Gastroesophageal sphincter (tissue), 4 donors: ENCODE data around the gene PDE5A. TPM values are rescaled to one million over a fixed set of nuclear protein-coding genes. Genes with fewer than 3 reads are reported as not detected.

Experiments used
- ATAC-seq: fragments of 150-250 bp; one replicate; pipeline ENCODE4 v1.9.1; 2016; ENCODE audit warnings: mild to moderate bottlenecking, moderate library complexity
- H3K27ac ChIP-seq, 4 donors: fragments of 200-600 bp; sonication (generic) in 3 of 4; 1 replicate in 3 of 4; 2 replicates in 1 of 4; pipeline ENCODE4 v1.5.1; 2016 to 2019
- H3K27me3 ChIP-seq: fragments of 200-600 bp; sonication (generic); one replicate; pipeline ENCODE4 v1.5.1; 2019
- H3K36me3 ChIP-seq, 2 donors: fragments of 200-600 bp; sonication (generic); one replicate each; pipeline ENCODE4 v1.5.1; 2019; ENCODE audit warnings: control low read depth in 1 of 2
- H3K4me1 ChIP-seq, 3 donors: fragments of 200-600 bp; sonication (generic); 1 replicate in 2 of 3; 2 replicates in 1 of 3; pipeline ENCODE4 v1.5.1; 2016 to 2019; ENCODE audit warnings: control low read depth in 2 of 3
- H3K4me3 ChIP-seq, 2 donors: fragments of 200-600 bp; sonication (generic); one replicate each; pipeline ENCODE4 v1.5.1; 2019; ENCODE audit warnings: mild to moderate bottlenecking in 1 of 2, moderate library complexity in 1 of 2
- H3K9me3 ChIP-seq, 3 donors: fragments of 200-600 bp; sonication (generic); one replicate each; pipeline ENCODE4 v1.5.1; 2017 to 2019; ENCODE audit warnings: control low read depth in 2 of 3
- EP300 ChIP-seq: sonication (generic); formaldehyde crosslinking; IDR thresholded peaks from one replicate; pipeline ENCODE4 v1.6.1; 2017; ENCODE audit warnings: antibody characterized with exemption, mild to moderate bottlenecking
- POLR2A ChIP-seq, 2 donors: fragments of 450-650 bp; IDR thresholded peaks; one replicate each; pipeline ENCODE4 v1.6.1; 2017; ENCODE audit warnings: antibody characterized with exemption in 2 of 2, mild to moderate bottlenecking in 2 of 2, moderate library complexity in 1 of 2
- POLR2AphosphoS5 ChIP-seq: sonication (generic); formaldehyde crosslinking; IDR thresholded peaks from one replicate; pipeline ENCODE4 v1.6.1; 2017; ENCODE audit warnings: antibody characterized with exemption
- WGBS, 2 donors: methylation state at CpG; one replicate each; pipeline ENCODE4 v1.1.5; 2018; ENCODE audit warnings: low coverage in 1 of 2; 5-methylcytosine and 5-hydroxymethylcytosine counted together
- total RNA-seq, 4 donors: library from RNA; depleted of rRNA; stranded (reverse); fragments of >200 nt; gene quantifications; one replicate each; pipeline ENCODE4 v1.1.0, GENCODE V29; 2016
- TF ChIP-seq, protein P1 (sequence below), 4 experiments: fragments of 200-600 bp in 2 of 4; fragments of 450-650 bp in 2 of 4; sonication (generic) in 1 of 4; IDR thresholded peaks; one replicate each; pipeline ENCODE4 v1.5.1; 2017 to 2019; ENCODE audit warnings: antibody characterized with exemption in 4 of 4, mild to moderate bottlenecking in 2 of 4, moderate library complexity in 2 of 4

Gene PDE5A
- total RNA-seq, 4 donors from 2014 or later, result 126 to 358 (median 212) TPM

DNA sequence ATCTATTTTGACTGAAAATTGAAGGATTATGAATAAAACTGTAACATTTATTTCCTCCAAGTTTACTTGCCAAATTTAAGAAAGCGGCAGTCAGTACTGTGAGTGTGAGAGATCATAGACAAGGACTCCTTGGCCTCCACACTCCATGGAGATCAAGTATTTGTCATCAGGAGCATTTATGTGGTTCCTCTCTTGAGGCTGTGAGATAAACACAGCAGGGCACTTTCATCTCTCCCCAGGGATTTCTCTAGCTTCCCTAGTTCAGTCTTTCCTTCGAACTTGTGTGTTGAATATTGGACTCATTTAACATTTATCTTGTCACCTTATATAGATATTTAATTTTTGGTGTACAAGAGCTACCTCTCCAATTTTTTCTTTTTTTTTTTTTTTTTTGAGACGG lies 40.8 kb downstream of the PDE5A start:
- H3K27me3 ChIP-seq, result no peaks in the 10 kb centered on the region
- TF ChIP-seq EP300 (no peak), POLR2AphosphoS5 (no peak), POLR2A (IDR thresholded peaks at IDR 0.05) (no peak)
- TF ChIP-seq, protein P1, sequence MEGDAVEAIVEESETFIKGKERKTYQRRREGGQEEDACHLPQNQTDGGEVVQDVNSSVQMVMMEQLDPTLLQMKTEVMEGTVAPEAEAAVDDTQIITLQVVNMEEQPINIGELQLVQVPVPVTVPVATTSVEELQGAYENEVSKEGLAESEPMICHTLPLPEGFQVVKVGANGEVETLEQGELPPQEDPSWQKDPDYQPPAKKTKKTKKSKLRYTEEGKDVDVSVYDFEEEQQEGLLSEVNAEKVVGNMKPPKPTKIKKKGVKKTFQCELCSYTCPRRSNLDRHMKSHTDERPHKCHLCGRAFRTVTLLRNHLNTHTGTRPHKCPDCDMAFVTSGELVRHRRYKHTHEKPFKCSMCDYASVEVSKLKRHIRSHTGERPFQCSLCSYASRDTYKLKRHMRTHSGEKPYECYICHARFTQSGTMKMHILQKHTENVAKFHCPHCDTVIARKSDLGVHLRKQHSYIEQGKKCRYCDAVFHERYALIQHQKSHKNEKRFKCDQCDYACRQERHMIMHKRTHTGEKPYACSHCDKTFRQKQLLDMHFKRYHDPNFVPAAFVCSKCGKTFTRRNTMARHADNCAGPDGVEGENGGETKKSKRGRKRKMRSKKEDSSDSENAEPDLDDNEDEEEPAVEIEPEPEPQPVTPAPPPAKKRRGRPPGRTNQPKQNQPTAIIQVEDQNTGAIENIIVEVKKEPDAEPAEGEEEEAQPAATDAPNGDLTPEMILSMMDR (IDR thresholded peaks at IDR 0.05), result no peak
- WGBS, 2 donors, result 29 to 41% methylated on average over 2 to 3 of the region's 3 CpGs
- peaks cover 8 to 71% (median 18%) of the 10 kb centered on the region in 3 donors for H3K4me1 ChIP-seq
- no peak overlapping the region for H3K4me3 ChIP-seq
- peaks cover 0 to 13% of the 10 kb centered on the region in 2 donors for H3K36me3 ChIP-seq
- H3K27ac ChIP-seq, result peak overlapping the region in 3 of 4 donors; percentile 77 to 86 (median 82)
- no peak for ATAC-seq
- H3K9me3 ChIP-seq, result no peaks in the 10 kb centered on the region

- Histone ChIP-seq H3K27ac (peak overlapping the region; percentile 4 to 47 (median 32)), H3K9me3 (no peaks in the 10 kb centered on the region), H3K36me3 (peaks cover 0 to 20% of the 10 kb centered on the region in 2 donors), H3K4me1 (peaks cover 4 to 74% (median 14%) of the 10 kb centered on the region in 3 donors), H3K4me3 (no peak overlapping the region), H3K27me3 (no peaks in the 10 kb centered on the region)
- ATAC-seq, result no peak
- TF ChIP-seq EP300 (no peak), POLR2AphosphoS5 (no peak), POLR2A (IDR thresholded peaks at IDR 0.05) (no peak)
- TF ChIP-seq, protein P1 (IDR thresholded peaks at IDR 0.05), result no peak
- 84 to 88% methylated on average over 6 of the region's 6 CpGs for WGBS, 2 donors
Measured at GRCh38 chr4:119585771-119586170, 42.8 kb downstream of the PDE5A start.

DNA sequence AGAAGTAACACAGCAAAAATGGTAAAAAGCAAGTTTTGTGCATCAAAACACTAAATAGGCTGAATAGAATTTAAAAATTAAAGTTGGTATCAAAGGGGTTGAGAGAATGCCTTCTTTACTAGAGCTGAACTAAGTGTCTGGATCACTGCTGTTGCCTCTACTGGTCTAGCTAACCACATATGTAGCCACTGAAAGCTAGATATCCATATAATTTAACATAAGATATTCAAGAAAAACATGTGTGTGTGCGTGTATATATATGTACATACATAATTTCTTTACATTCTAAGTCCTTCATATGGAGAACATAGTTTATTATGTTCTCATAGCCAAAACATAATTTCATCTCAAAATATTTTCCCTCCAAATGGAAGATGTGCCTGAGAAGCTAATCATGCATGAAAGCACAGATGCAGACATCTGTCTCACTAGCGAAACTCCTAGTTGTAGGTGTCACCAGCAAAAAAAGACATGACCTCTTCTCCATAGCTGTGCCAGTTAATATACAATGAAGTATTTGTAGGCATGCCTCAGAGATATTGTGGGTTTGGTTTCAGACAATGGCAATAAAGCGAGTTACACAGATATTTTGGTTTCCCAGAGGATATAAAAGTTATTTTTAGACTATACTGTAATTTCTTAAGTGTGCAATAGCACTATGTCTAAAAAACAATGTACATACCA lies 47.3 kb downstream of the PDE5A start:
- TF ChIP-seq, protein P1 (IDR thresholded peaks at IDR 0.05), result no peak
- TF ChIP-seq POLR2A (IDR thresholded peaks at IDR 0.05), result no peak
- TF ChIP-seq EP300, result no peak
- TF ChIP-seq POLR2AphosphoS5, result no peak
- Histone ChIP-seq H3K4me1 (peaks cover 0 to 46% (median 10%) of the 10 kb centered on the region in 3 donors), H3K27me3 (no peaks in the 10 kb centered on the region), H3K27ac (peak overlapping the region; percentile 43 to 73 (median 70)), H3K4me3 (no peak overlapping the region), H3K9me3 (no peaks in the 10 kb centered on the region), H3K36me3 (peaks cover 0 to 20% of the 10 kb centered on the region in 2 donors)
- 76 to 77% methylated on average over 3 of the region's 3 CpGs for WGBS, 2 donors
- no peak for ATAC-seq

DNA sequence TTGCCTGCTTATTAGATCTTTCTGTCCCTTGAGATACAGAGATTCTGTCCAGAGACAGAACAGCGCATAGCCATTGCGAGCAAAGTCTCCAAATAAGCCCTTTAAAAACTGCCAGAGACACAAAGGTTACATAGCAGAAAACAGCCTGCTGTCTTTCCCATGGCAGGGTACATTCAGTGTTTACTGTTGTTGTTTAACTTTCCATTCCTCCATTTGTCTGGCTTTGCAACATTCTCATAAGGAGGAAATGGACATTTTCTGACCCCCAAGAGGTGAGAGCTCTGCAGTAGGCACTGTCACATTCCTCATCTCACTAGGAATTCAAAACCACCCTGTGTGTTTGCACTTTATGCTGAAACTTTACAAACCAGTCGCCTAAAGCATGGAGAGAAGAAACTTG lies 48.3 kb downstream of the PDE5A start:
- Histone ChIP-seq H3K27ac (peak overlapping the region; percentile 43 to 73 (median 70)), H3K27me3 (no peaks in the 10 kb centered on the region), H3K4me3 (no peak overlapping the region), H3K4me1 (peaks cover 0 to 46% (median 8%) of the 10 kb centered on the region in 3 donors), H3K9me3 (no peaks in the 10 kb centered on the region), H3K36me3 (peaks cover 0 to 20% of the 10 kb centered on the region in 2 donors)
- WGBS, 2 donors, result 38 to 53% methylated on average over 3 of the region's 3 CpGs
- ATAC-seq, result no peak
- TF ChIP-seq POLR2AphosphoS5, result no peak
- TF ChIP-seq EP300, result no peak
- TF ChIP-seq POLR2A (IDR thresholded peaks at IDR 0.05), result no peak
- TF ChIP-seq, protein P1 (IDR thresholded peaks at IDR 0.05), result no peak

- Histone ChIP-seq H3K4me1 (peaks cover 0 to 43% (median 8%) of the 10 kb centered on the region in 3 donors), H3K27ac (peak overlapping the region; percentile 43 to 73 (median 70)), H3K36me3 (peaks cover 0 to 20% of the 10 kb centered on the region in 2 donors), H3K9me3 (no peaks in the 10 kb centered on the region), H3K4me3 (no peak overlapping the region), H3K27me3 (no peaks in the 10 kb centered on the region)
- WGBS, 2 donors, result 23 to 40% methylated on average over 2 to 5 of the region's 5 CpGs
- no peak for ATAC-seq
- TF ChIP-seq POLR2AphosphoS5 (no peak), EP300 (no peak), POLR2A (IDR thresholded peaks at IDR 0.05) (no peak)
- TF ChIP-seq, protein P1 (IDR thresholded peaks at IDR 0.05), result no peak
Measured at GRCh38 chr4:119579823-119580222, 48.8 kb downstream of the PDE5A start.
